SK-N-MC (cell line): ENCODE results near the gene SAMD14.

Experiments
- EZH2 ChIP-seq: fragments of 200-600 bp; sonication (generic); IDR thresholded peaks from one replicate; pipeline ENCODE4 v1.6.1; 2017; ENCODE audit warnings: antibody characterized with exemption
- POLR2AphosphoS5 ChIP-seq: IDR thresholded peaks from 2 replicates; pipeline ENCODE4 v1.6.1; 2012; ENCODE audit warnings: mild to moderate bottlenecking, low read depth, low read length, borderline replicate concordance

- TF ChIP-seq POLR2AphosphoS5 (peak; percentile 57), EZH2 (no peak)
These were observed 21.3 kb upstream of the SAMD14 start for GRCh38 chr17:50151041-50151936.
